Renal cortical epithelial cell (primary cell): ENCODE data around the gene MYOZ3. TPM values are rescaled to one million over a fixed set of nuclear protein-coding genes. Genes with fewer than 3 reads are reported as not detected.

Source experiments
- DNase-seq: peaks from one replicate; pipeline ENCODE4 v3.0.0-alpha.2; 2011; ENCODE audit warnings: low read depth
- total RNA-seq: library from RNA; depleted of rRNA; stranded (reverse); fragments of >200 nt; gene quantifications from 2 replicates; pipeline ENCODE4 v1.2.3, GENCODE V29; 2014

The MYOZ3 gene
- total RNA-seq, 1 donor from 2014 or later, result 0.45 TPM

DNA sequence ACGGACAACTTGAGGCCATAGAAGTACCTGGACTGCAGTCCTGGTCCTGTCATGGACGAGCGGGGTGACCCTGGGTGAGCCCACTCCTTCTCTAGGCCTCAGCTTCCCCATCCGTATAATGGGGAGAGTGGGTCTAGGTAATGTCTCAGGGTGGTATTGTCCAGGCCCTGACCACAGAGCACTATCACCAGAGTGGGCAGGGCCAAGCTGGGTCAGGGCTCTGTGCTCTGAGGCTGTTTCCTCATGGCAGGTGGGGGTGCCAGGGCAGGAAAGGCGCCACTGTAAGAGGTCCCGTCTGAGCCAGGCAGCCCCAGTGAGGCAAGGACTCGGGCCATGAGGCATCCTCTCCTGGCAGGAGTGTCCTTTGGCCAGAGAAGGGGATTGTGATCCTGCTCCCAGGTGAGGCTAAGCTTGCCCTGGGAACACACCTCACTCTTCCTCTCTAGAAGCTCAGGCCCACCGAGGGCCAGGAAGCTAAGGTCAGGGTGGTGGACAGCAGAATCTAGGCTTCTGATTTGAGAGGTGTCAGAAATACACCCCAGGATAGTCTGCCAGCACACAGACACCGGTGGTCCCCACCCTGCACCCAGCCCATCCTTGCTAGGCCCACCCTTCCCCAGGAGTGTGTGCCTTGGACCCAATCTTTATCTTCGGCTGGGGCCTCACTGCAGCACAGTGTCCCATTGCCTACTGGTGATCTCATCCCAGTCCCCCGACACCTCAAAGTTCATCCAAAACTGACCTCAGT lies 1.5 kb upstream of the MYOZ3 start:
- DNase-seq, result no peak

DNA sequence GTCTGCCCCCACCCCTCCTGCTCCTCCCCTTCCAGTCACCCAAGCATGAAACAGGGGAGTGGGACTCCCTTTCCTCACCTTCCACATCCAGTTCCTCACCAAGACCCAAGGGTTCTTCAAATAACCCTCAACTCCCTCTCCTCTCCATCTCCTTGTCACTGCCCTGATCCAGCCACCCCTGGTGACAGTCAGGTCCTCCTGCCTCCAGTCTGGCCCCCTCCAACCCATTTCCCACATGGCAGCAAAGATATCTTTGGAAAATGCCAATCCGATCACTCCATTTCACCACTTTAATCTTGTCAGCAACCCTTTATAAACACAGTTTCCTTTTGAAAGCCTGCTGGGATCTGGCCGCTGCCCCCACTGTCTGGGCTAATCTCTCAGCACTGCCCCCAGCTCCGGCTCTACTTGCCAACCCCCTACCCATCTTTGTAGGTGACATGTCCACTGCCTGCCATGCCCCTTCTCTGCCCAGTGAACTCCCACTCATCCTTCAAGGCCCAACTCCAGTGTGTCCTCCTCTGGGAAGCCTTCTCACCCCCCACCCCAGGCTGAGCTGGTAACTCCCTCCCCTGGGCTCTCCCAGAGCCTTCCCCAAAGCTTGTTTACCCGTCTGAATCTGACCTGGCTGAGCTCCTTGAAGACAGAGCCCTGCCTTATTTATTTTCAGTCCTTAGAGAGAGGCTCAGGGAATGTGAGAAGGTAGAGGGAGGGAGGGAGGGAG lies 781 bp upstream of the MYOZ3 start:
- DNase-seq, result no peak

DNA sequence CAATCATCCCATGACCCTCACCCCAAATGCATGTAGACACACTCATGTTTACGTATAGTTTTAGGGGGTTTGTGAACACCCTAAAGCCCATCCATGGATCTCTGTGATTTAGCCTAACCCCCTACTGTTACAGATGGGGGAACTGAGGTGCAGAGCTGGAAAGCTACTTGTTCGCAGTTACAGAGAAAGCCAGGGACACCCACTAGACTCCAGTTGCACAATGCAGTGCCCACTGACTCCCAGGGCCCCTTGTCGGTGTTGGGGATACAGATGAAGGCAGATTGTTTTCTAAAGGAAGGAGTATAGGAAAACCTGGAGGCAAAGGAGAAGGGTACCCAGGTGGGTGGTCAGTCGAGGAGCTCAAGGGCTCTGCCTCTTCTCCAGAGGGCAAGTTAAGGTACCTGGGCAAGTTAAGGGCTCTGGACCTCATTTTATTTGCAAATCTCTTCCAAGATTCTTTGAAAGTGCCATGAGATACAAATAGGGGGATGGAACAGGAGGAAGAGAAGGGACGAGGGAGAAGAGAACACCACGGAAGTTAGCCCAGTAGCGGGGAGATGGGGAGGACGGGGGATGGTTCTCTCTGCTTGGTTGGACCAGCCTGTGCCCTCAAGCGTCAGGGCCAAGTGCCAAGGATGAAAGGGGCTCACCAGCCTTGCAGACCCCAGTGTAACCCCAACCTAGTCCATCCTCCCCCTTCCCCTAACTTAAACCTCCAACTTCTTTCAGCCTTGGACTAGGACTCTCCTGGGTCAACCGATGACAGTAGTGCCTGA lies 958 bp downstream of the MYOZ3 start:
- DNase-seq, result no peak

DNA sequence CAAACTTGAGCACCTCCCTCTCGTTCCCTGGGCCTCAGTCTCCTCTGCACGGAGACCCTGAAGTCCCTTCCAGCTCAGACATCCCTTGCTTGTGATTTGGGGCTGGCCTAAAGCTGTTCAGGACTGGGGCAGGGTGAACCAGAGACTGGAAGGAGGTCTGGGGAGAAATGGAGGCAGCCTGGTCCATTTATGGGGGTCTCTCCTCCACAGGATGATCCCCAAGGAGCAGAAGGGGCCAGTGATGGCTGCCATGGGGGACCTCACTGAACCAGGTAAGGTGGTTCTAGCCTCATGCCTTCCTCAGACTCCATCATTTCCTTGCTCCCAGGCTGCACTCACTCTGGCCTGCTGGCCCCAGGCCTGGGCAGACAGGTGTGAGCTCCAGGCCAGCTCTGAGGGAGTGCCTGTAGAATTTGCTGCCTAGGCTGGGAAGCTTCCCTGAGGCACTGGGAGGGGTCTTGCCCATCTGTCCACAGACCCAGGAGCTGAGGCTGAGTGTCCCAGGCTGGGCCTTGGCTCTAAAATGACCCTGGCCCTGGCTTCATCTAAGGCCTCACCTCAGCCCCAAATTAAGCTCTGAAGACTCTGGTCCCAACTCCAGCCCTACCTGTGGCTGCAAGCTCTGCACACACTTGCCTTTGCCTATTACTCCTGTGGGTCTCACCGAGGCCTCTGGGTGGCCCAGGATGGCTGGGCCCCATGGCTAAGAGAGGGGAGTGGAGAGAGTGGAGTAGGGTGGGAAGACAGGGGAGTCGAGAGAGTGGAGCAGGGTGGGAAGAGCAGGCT lies 1.9 kb downstream of the MYOZ3 start:
- DNase-seq, result no peak

DNA sequence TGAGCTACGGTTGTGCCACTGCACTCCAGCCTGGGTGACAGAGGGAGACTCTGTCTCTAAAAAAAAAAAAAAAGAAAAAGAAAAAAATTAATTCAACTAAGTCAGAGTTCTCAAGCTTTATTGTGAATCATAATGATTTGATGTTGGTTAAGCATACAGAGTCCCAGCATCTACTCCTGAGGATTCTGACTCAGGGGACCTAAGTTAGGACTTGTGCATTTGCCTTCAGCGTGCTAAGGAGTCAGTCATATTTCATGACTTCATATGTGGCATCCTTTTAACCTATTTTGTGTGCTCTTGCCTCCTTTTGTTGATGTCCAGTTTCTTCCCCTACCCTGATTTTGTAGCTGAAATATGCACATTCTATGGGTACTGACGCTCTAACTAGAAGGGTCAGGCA lies 2.9 kb downstream of the MYOZ3 start:
- DNase-seq, result no peak

DNA sequence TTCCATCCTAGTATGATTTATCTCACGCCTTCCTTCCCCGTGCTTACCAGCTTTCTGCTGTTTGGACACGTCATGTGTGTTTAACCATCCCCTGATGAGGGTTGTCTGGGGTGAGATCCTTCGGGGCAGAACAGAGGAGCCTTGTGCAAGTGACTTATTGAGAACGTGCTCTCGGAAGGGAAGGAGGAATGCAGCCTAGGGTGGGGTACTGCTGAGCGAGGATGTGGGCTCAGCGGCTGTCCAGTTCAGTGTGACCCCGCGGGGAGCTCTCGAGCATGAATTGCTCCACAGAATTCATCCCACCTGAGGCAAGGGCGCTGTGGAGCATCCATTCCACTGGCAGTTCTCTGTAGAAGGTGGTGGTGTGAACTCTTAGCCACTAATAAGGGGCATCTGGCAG lies 4.0 kb downstream of the MYOZ3 start:
- DNase-seq, result peak; percentile 27

DNA sequence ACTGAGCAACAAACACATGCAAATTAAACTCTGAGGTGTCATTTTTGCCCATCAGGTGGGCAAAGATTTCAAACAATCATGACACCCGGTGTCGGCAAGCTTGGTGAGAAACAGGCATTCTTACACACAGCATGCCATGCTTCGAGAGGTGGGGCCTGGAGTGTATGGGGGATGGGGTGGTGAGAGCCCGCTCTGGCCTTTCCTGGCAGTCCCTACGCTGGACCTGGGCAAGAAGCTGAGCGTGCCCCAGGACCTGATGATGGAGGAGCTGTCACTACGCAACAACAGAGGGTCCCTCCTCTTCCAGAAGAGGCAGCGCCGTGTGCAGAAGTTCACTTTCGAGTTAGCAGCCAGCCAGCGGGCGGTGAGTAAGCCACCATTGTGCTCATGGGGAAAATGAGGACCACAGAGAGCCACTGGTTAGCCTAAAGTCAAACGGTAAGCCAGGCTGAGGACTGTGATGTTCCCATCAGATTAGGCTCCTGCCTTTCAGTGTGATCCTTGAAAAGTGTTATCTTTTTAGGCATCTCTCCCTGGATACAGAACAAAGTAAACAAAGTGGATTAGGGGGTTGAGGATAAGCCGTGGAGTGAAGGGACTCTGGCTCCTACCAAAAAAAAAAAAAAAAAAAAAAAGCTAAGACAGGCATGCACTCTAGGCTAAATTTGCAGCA lies 9.4 kb downstream of the MYOZ3 start:
- DNase-seq, result no peak

DNA sequence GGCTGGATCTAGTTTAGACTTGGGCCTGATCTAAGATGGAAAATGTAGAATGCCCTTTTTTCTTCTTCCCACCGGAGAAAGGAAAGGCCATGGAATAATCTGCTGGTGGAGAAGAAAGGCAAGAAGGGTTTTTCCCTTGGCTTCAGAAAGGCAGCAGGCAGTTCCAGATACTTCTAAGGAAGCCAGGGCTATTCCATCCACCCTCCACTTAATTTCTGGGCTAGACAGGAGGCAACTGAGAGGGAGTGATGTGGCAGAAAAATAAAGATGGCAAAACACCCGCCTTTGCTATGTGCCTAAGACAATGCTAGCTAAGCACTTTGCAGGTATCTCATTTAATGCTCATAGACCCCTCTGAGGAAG lies 9.9 kb downstream of the MYOZ3 start:
- DNase-seq, result no peak

DNA sequence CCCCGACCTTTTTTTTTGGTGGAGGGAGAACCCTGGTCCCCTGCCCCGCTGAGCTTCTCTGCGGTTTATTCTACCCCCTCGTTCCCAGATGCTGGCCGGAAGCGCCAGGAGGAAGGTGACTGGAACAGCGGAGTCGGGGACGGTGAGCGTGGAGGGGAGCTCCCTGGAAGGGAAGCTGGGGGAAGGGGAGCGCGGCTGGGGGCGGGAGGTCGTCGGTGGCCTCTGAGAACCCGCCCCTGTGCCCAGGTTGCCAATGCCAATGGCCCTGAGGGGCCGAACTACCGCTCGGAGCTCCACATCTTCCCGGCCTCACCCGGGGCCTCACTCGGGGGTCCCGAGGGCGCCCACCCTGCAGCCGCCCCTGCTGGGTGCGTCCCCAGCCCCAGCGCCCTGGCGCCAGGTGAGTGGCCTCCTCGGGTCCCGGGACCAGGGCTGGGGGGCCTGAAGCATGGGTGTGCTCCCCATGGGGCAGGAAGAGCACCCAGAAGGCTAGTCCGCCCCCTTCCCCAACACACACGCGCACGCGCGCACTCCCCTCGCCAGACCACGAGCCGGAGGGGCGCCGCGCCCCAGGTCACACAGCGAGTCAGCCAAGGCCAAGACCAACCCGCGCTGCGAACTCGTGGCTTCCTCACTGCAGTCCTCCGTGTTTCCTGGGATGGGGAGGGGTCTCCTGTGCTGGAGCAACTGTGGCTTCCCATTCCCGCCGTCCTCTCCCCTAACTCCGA lies 10.6 kb downstream of the MYOZ3 start:
- DNase-seq, result no peak

DNA sequence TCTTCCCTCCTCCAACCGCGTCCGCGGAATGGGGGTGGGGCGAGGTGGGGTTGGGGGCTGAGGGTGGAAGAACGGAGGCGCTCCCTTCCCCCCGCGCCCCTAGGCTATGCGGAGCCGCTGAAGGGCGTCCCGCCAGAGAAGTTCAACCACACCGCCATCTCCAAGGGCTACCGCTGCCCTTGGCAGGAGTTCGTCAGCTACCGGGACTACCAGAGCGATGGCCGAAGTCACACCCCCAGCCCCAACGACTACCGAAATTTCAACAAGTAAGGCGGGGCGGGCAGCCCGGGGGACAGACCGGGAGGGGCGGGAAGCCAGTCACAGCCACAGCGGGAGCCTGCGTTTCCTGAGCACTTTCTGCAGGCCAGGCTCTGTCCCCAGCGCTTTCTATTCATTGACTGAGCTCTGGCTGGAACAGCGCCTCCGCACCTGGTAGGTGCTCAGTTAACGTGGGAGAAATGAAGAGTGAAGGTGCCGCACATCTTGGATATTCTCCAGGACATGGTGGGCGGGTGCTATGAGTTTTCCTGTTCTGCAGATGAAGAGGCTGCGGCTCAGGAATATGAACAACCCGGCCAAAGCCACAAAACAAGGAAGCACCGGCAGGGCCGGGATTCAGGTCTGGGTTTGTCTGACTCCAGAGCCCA lies 11.3 kb downstream of the MYOZ3 start:
- no peak for DNase-seq

DNA sequence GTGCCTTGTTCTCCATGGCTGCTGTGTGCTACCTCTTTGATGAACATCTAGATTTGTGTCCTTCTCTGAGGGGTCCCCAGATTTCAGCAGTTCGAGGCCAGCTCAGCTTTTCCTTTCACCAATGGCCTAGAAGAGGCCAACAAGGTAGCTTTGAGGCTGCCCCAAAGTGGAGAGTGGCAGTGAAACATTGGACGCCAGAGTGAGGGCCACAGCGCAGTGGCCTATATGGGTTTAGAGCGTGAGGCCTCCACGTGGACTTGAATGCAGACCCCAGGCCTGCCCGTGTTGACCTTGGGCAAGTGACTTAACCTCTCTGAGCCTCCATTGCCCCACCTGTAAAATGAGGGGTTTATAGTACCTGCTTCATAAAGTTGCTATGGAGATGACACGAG lies 11.8 kb downstream of the MYOZ3 start:
- DNase-seq, result no peak

DNA sequence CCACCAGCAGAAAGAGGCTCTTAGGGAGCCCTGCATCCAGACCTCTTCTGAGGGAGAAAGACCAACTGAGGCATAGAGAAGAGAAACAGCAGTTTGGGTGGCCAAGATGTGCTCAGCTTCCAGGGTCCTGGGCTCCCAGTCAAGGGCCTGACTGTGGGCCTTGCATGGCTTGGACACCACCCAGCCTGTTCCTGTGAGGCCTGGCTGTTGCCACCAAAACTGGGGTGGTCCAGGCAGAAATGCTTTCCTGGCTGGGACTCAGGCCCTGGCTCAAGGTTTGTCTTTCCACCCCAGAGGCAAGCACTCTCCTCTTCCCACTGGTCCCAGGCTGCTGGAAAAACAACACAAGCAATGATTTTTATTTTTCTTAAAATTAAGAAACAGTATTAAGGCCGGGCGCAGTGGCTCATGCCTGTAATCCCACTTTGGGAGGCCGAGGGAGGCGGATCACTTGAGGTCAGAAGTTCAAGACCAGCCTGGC lies 13.3 kb downstream of the MYOZ3 start:
- DNase-seq, result no peak

DNA sequence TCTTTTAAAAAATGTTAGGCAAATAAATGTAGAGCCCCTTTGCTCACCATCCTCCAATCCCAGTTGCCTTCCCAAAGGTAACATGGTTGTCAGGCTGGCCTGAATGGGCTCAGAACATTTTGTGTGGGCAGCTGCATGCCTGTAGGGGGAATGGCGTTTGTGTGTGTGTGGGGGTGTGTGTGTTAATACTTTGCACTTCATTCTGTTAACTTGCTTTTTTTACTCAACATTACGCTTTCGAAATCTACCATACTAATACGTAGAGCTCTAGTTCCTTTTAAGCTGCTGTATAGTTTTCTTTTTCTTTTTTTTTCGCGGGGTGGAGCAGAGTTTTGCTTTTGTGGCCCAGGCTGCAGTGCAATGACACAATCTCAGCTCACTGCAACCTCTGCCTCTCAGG lies 14.0 kb downstream of the MYOZ3 start:
- DNase-seq, result no peak

DNA sequence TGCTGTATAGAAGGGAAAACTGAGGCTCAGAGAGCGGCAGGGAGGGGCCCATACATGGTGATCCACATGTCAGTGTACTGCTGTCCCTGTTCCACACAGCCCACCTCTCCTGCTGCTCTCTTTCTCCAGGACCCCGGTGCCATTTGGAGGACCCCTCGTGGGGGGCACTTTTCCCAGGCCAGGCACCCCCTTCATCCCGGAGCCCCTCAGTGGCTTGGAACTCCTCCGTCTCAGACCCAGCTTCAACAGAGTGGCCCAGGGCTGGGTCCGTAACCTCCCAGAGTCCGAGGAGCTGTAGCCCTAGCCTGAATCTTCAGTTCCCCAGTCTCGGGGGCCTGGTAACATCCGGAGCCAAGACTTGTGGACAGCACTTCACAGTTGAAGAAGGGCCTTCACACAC lies 15.5 kb downstream of the MYOZ3 start:
- no peak for DNase-seq

DNA sequence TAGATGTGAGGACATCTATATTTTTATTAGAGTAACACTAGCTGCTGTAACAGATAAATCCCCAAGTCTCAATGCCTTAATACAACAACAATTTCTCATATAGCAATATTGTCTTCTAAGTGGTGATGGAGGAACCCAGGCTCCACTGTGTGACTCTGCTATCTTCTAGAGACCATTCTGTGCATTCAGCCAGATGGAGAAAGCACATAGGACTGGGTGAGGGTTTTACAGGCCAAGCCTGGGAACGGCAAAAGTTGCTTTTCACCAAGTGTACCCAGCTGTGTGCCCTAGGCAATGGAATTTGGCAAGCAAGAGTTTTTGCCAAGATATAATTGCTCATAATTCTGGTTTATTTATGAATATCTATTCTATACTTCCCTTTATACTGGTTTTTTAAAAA lies 28.1 kb downstream of the MYOZ3 start:
- no peak for DNase-seq

DNA sequence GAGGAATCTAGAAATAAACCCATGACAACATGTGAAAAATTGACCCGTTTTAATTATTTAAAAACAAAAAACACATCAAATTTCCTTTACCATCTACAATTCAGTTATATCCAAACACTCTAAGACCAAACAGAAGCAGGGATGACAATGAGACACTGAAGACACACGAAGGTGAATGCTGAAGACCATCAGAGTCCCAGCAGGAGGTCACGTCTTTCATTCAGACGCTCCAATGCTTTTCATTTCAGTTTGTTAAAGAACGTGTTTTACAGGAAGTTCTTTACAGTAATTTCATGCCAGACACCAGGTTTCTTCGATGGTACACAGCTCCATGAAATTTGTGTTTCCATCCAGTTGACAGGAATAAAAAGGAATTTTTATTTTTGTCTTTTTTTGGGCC lies 29.7 kb downstream of the MYOZ3 start:
- no peak for DNase-seq

DNA sequence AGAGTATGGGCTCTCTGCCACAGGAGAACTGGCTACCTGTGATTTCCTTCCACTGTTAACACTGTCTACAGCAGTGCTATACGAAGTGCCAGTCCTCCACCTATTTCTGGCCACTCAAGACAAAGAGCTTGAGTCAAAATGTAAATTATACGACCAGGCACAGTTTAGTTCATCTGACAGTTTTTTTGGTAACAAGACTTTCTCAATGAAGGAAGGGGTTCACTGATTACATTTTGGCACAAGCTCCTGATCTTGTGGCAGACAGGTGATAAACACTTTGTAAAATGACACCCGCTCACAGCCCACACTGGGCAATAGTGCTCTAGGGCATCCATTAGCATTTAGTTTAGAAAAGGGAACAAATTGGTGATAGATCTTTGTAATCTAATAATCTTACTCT lies 31.2 kb downstream of the MYOZ3 start:
- no peak for DNase-seq

DNA sequence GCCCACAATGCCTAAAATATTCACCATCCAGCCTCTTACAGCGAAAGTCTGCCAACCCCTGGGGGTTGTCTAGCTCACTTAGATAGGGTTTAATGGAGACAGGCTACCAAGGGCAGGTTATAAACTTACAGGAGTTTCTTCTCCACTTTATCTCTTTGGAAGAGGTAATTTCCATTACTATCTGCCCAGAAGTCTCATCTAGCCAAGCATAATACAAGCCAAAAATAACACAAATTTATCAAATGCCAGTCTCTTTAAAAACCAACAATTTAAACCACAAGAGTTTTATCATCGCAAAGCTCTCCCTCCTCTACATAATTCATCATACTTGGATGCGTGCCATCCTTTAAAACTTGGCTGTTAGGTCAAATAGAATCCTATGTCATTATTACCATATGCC lies 33.6 kb downstream of the MYOZ3 start:
- DNase-seq, result no peak

DNA sequence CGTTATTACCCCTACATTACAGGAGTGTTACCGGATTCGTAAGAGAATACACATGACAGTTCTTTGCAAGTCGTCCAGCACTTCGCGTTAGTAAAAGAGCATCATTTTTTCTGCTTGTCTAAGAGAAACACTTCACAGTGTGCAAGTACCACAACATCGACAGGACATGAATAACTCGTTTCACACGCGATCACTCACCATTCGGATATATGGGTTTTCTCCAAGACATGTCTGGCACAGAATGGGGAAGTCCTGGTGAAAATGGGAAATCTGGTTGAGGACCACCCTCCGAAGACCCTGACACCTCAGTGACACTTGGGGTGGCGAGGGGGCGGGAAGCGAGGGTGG lies 39.2 kb downstream of the MYOZ3 start:
- peak; percentile 15 for DNase-seq
